Esophagus squamous epithelium (tissue), 5 donors: ENCODE data around the gene CLCN7. TPM values are rescaled to one million over a fixed set of nuclear protein-coding genes. Genes with fewer than 3 reads are reported as not detected.

Experiments
- DNase-seq: peaks from one replicate; lab custom pipeline; 2025; lab: John Stamatoyannopoulos, UW
- H3K27ac ChIP-seq, 4 donors: fragments of 200-600 bp; sonication (generic); one replicate each; pipeline ENCODE4 v1.5.1; 2016 to 2019; ENCODE audit warnings: mild to moderate bottlenecking in 1 of 4
- H3K27me3 ChIP-seq, 4 donors: fragments of 200-600 bp; sonication (generic); 1 replicate in 3 of 4; 2 replicates in 1 of 4; pipeline versions ENCODE4 v1.5.1 to v1.6.0; 2017 to 2021; ENCODE audit warnings: antibody characterized with exemption in 1 of 4
- H3K36me3 ChIP-seq, 3 donors: fragments of 200-600 bp; sonication (generic); one replicate each; pipeline ENCODE4 v1.5.1; 2016 to 2019
- H3K4me1 ChIP-seq, 3 donors: fragments of 200-600 bp; sonication (generic); one replicate each; pipeline ENCODE4 v1.5.1; 2017 to 2019
- H3K4me3 ChIP-seq, 4 donors: fragments of 200-600 bp; sonication (generic); 1 replicate in 3 of 4; 2 replicates in 1 of 4; pipeline ENCODE4 v1.5.1; 2016 to 2019; ENCODE audit warnings: mild to moderate bottlenecking in 2 of 4, moderate library complexity in 1 of 4
- H3K9me3 ChIP-seq, 3 donors: fragments of 200-600 bp; sonication (generic); one replicate each; pipeline ENCODE4 v1.5.1; 2016 to 2019
- CTCF ChIP-seq, 6 experiments: fragments of 450-650 bp in 4 of 6; fragments of 200-600 bp in 2 of 6; sonication (generic) in 2 of 6; IDR thresholded peaks; one replicate each; pipeline ENCODE4 v1.5.1; 2016 to 2019; ENCODE audit warnings: antibody characterized with exemption in 6 of 6, mild to moderate bottlenecking in 4 of 6, moderate library complexity in 4 of 6
- POLR2A ChIP-seq, 4 donors: fragments of 450-650 bp; IDR thresholded peaks; one replicate each; pipeline ENCODE4 v1.6.1; 2017; ENCODE audit warnings: antibody characterized with exemption in 4 of 4, mild to moderate bottlenecking in 4 of 4, moderate library complexity in 3 of 4
- WGBS, 2 donors: methylation state at CpG; one replicate each; pipeline ENCODE4 v1.1.5; 2018; 5-methylcytosine and 5-hydroxymethylcytosine counted together
- intact Hi-C: fragments of 100-400 bp; cut with DNase I; formaldehyde crosslinking; loops from one replicate; pipeline ENCODE4 v1.15.0; 2022
- total RNA-seq, 4 donors: library from RNA; depleted of rRNA; stranded (reverse); fragments of >200 nt; gene quantifications; one replicate each; pipeline ENCODE4 v1.1.0, GENCODE V29; 2016
- donor health status: DM: yes; HTN: yes; CAD: no.

The CLCN7 gene
- total RNA-seq, 4 donors from 2014 or later, result 21.5 to 41.2 (median 33.6) TPM

- no peak for DNase-seq
- no peak overlapping the region for H3K27ac ChIP-seq
- WGBS, 2 donors, result 83 to 92% methylated on average over 4 to 6 of the region's 27 CpGs
- H3K4me3 ChIP-seq, result no peak overlapping the region
- H3K36me3 ChIP-seq, result no peaks in the 10 kb centered on the region
- intact Hi-C loops, result no loop called here
- H3K9me3 ChIP-seq, result no peaks in the 10 kb centered on the region
- no peaks in the 10 kb centered on the region for H3K4me1 ChIP-seq
- no peak for TF ChIP-seq CTCF (IDR thresholded peaks at IDR 0.05)
- TF ChIP-seq POLR2A (IDR thresholded peaks at IDR 0.05), result no peak
- no peaks in the 10 kb centered on the region for H3K27me3 ChIP-seq
Measured at GRCh38 chr16:1439058-1439698, 35.6 kb downstream of the CLCN7 start.

- Histone ChIP-seq H3K27me3 (peaks cover 0 to 5% (median 0%) of the 10 kb centered on the region in 4 donors), H3K36me3 (no peaks in the 10 kb centered on the region), H3K9me3 (no peaks in the 10 kb centered on the region), H3K4me1 (no peaks in the 10 kb centered on the region), H3K4me3 (no peak overlapping the region), H3K27ac (no peak overlapping the region)
- no peak for TF ChIP-seq POLR2A (IDR thresholded peaks at IDR 0.05)
- intact Hi-C loops, result no loop called here
- DNase-seq, result no peak
- WGBS, 2 donors, result 81% methylated on average over 13 of the region's 35 CpGs; no CpG with 5 or more reads in 1 of the 2 donors
Measured at GRCh38 chr16:1438229-1439057, 36.4 kb downstream of the CLCN7 start.

- H3K4me1 ChIP-seq, result no peaks in the 10 kb centered on the region
- 80% methylated on average over 4 of the region's 22 CpGs; no CpG with 5 or more reads in 1 of the 2 donors for WGBS, 2 donors
- H3K4me3 ChIP-seq, result no peak overlapping the region
- H3K27ac ChIP-seq, result no peak overlapping the region
- TF ChIP-seq CTCF (IDR thresholded peaks at IDR 0.05) (no peak), POLR2A (IDR thresholded peaks at IDR 0.05) (no peak)
- intact Hi-C loops, result no loop called here
- no peaks in the 10 kb centered on the region for H3K9me3 ChIP-seq
- H3K27me3 ChIP-seq, result peaks cover 0 to 14% (median 0%) of the 10 kb centered on the region in 4 donors
- no peaks in the 10 kb centered on the region for H3K36me3 ChIP-seq
- no peak for DNase-seq
Measured at GRCh38 chr16:1437606-1438005, 37.2 kb downstream of the CLCN7 start.

- no peaks in the 10 kb centered on the region for H3K36me3 ChIP-seq
- H3K4me1 ChIP-seq, result no peaks in the 10 kb centered on the region
- DNase-seq, result no peak
- no peak for TF ChIP-seq CTCF (IDR thresholded peaks at IDR 0.05)
- no peak for TF ChIP-seq POLR2A (IDR thresholded peaks at IDR 0.05)
- H3K9me3 ChIP-seq, result no peaks in the 10 kb centered on the region
- WGBS, 2 donors, result 82 to 85% methylated on average over 11 to 39 of the region's 47 CpGs
- intact Hi-C loops, result no loop called here
- no peak overlapping the region for H3K27ac ChIP-seq
- no peak overlapping the region for H3K4me3 ChIP-seq
- peaks cover 0 to 21% (median 0%) of the 10 kb centered on the region in 4 donors for H3K27me3 ChIP-seq
Measured at GRCh38 chr16:1436731-1437355, 38.0 kb downstream of the CLCN7 start.

GRCh38 chr16:1435921-1436697 lies 38.7 kb downstream of the CLCN7 start:
- WGBS, 2 donors, result 82 to 92% methylated on average over 5 to 10 of the region's 32 CpGs
- no peak for DNase-seq
- H3K36me3 ChIP-seq, result no peaks in the 10 kb centered on the region
- H3K4me3 ChIP-seq, result no peak overlapping the region
- no peak overlapping the region for H3K27ac ChIP-seq
- peaks cover 0 to 28% (median 0%) of the 10 kb centered on the region in 4 donors for H3K27me3 ChIP-seq
- H3K4me1 ChIP-seq, result no peaks in the 10 kb centered on the region
- intact Hi-C loops, result no loop called here
- no peaks in the 10 kb centered on the region for H3K9me3 ChIP-seq
- TF ChIP-seq POLR2A (IDR thresholded peaks at IDR 0.05) (no peak), CTCF (IDR thresholded peaks at IDR 0.05) (no peak)
